ENCODE results near the gene DENND1B. TPM values are rescaled to one million over a fixed set of nuclear protein-coding genes. Genes with fewer than 3 reads are reported as not detected.
"Not testable (repeated sequence)": the region's sequence is repeated elsewhere in the genome, so short reads cannot be mapped to it uniquely, and the experiment has no call there.

DENND1B gene
- total and polyA plus RNA-seq, 2 of the 13 experiments (the other 11 are each of a cell fraction or from before 2014, with no cell fraction given), result 2.6 to 5.7 TPM

GRCh38 chr1:197752652-197753164 is 22.6 kb downstream of the DENND1B start:
- H3K4me2 ChIP-seq (ENCODE audit: low read depth, low read length); ATAC-seq; H3K4me3 ChIP-seq (replicated peaks in 1 of 3; ENCODE audit: insufficient read depth in 1 of 3, low read depth in 2 of 3, low read length in 3 of 3); FAIRE-seq; H3K27me3 ChIP-seq (ENCODE audit: control insufficient read depth in 1 of 2, insufficient read depth in 2 of 2, low read length in 2 of 2); DNase-seq (ENCODE audit: low spot score); H3K4me1 ChIP-seq (ENCODE audit: insufficient read depth, low read length); H3K9me3 ChIP-seq (ENCODE audit: low read length); H3K9ac ChIP-seq (ENCODE audit: insufficient read depth, low read depth, low read length); intact Hi-C loops (cut with micrococcal nuclease; ENCODE audit: unreplicated experiment); in situ Hi-C loops (cut with HindIII; ENCODE audit: extremely low pct_ligation_motif_present, low pct_unique_long_range_greater_than_20kb); CTCF ChIA-PET (ENCODE audit: low intra/inter-chr PET ratio, low total read pairs); POLR2A ChIA-PET; H3K79me2 ChIP-seq (ENCODE audit: insufficient read depth, low read length); H3K36me3 ChIP-seq (replicated peaks in 1 of 2; ENCODE audit: control insufficient read depth in 1 of 2, insufficient read depth in 2 of 2, low read length in 2 of 2); H4K20me1 ChIP-seq (ENCODE audit: insufficient read depth, low read length); H3K27ac ChIP-seq (ENCODE audit: extremely low read length, insufficient read depth, low read length); H2AFZ ChIP-seq (ENCODE audit: low read length); BruUV-seq (replicated peaks): not testable (repeated sequence)
- WGBS (ENCODE audit: low lambda C conversion rate), result 97% methylated on average over 6 of the region's 6 CpGs

- POLR2A ChIA-PET, result no interaction called here
- H3K4me3 ChIP-seq (replicated peaks in 1 of 3; ENCODE audit: insufficient read depth in 1 of 3, low read depth in 2 of 3, low read length in 3 of 3), result no peak overlapping the region
- in situ Hi-C loops (cut with HindIII; ENCODE audit: extremely low pct_ligation_motif_present, low pct_unique_long_range_greater_than_20kb), result no loop called here
- no peaks in the 10 kb centered on the region for H3K79me2 ChIP-seq (ENCODE audit: insufficient read depth, low read length)
- H2AFZ ChIP-seq (ENCODE audit: low read length), result no peak overlapping the region
- intact Hi-C loops (cut with micrococcal nuclease; ENCODE audit: unreplicated experiment), result no loop called here
- no peak for DNase-seq (ENCODE audit: low spot score)
- H3K36me3 ChIP-seq (replicated peaks in 1 of 2; ENCODE audit: control insufficient read depth in 1 of 2, insufficient read depth in 2 of 2, low read length in 2 of 2), result no peaks in the 10 kb centered on the region
- no peak overlapping the region for H3K27ac ChIP-seq (ENCODE audit: extremely low read length, insufficient read depth, low read length)
- no TSS peak for BruUV-seq (replicated peaks)
- H3K9ac ChIP-seq (ENCODE audit: insufficient read depth, low read depth, low read length), result no peak overlapping the region
- TF ChIP-seq TFDP1 (CRISPR knock-in tag; IDR thresholded peaks at IDR 0.05; ENCODE audit: borderline replicate concordance), result no peak
- no peak for TF ChIP-seq KDM5B (CRISPR knock-in tag; IDR thresholded peaks at IDR 0.05; ENCODE audit: borderline replicate concordance)
- TF ChIP-seq ZNF558 (CRISPR knock-in tag; IDR thresholded peaks at IDR 0.05; ENCODE audit: borderline replicate concordance), result no peak
- no peak for TF ChIP-seq NFE2 (CRISPR knock-in tag; IDR thresholded peaks at IDR 0.05)
- TF ChIP-seq MZF1 (CRISPR knock-in tag; IDR thresholded peaks at IDR 0.05; ENCODE audit: borderline replicate concordance), result no peak
- no peak for TF ChIP-seq ZNF224 (CRISPR knock-in tag; IDR thresholded peaks at IDR 0.05)
- no peak for TF ChIP-seq SYNCRIP (IDR thresholded peaks at IDR 0.05; ENCODE audit: insufficient read depth, low read depth, low read length)
- no peak for TF ChIP-seq NCOA5 (CRISPR knock-in tag; IDR thresholded peaks at IDR 0.05)
- TF ChIP-seq MXI1 (IDR thresholded peaks at IDR 0.05; ENCODE audit: borderline replicate concordance, low read depth, low read length), result no peak
- no peak for TF ChIP-seq RBM39 (IDR thresholded peaks at IDR 0.05; ENCODE audit: low read depth, low read length, poor library complexity, severe bottlenecking)
- no peak for TF ChIP-seq ZNF10 (CRISPR knock-in tag; IDR thresholded peaks at IDR 0.05; ENCODE audit: borderline replicate concordance, low read depth)
- no peak for TF ChIP-seq HMG20A (CRISPR knock-in tag; IDR thresholded peaks at IDR 0.05; ENCODE audit: borderline replicate concordance)
- no peak for TF ChIP-seq CSRNP1 (CRISPR knock-in tag; IDR thresholded peaks at IDR 0.05)
- CTCF ChIA-PET (ENCODE audit: low intra/inter-chr PET ratio, low total read pairs), result no interaction called here
- no peaks in the 10 kb centered on the region for H4K20me1 ChIP-seq (ENCODE audit: insufficient read depth, low read length)
- H3K9me3 ChIP-seq (ENCODE audit: low read length), result no peaks in the 10 kb centered on the region
- no peaks in the 10 kb centered on the region for H3K4me1 ChIP-seq (ENCODE audit: insufficient read depth, low read length)
- no peak for ATAC-seq
- no peak for FAIRE-seq
- no peaks in the 10 kb centered on the region for H3K27me3 ChIP-seq (ENCODE audit: control insufficient read depth in 1 of 2, insufficient read depth in 2 of 2, low read length in 2 of 2)
- no peak overlapping the region for H3K4me2 ChIP-seq (ENCODE audit: low read depth, low read length)
These were observed 24.9 kb downstream of the DENND1B start for GRCh38 chr1:197750366-197750765.
